Ovary (tissue), 3 donors: ENCODE data around the gene FRAT2.

Experiments used
- CTCF ChIP-seq, 3 donors: fragments of 450-650 bp in 2 of 3; fragments of 200-600 bp in 1 of 3; IDR thresholded peaks; one replicate each; pipeline versions ENCODE4 v1.5.1 to v1.8.0; 2016 to 2022; ENCODE audit warnings: antibody characterized with exemption in 3 of 3, mild to moderate bottlenecking in 1 of 3
- POLR2A ChIP-seq: fragments of 450-650 bp; IDR thresholded peaks from one replicate; pipeline ENCODE4 v1.6.1; 2017; ENCODE audit warnings: antibody characterized with exemption, mild to moderate bottlenecking, moderate library complexity
- donor health status: DM: no; HTN: no; CAD: no.

- no peak for TF ChIP-seq CTCF (IDR thresholded peaks at IDR 0.05)
- no peak for TF ChIP-seq POLR2A
Measured at GRCh38 chr10:97298223-97298571, 36.3 kb downstream of the FRAT2 start.
